H1 (cell line): ENCODE measurements around the gene NGEF. TPM values are rescaled to one million over a fixed set of nuclear protein-coding genes. Genes with fewer than 3 reads are reported as not detected.

Experiments
- CTCF ChIA-PET: fragments of 300-600 bp; sonication (Branson Sonifier 250); formaldehyde crosslinking; loops from one replicate; lab custom pipeline; 2021; ENCODE audit not compliant: partially characterized antibody; lab: Charles Lee
- POLR2A ChIA-PET: fragments of 300-600 bp; sonication (Branson Sonifier 250); formaldehyde crosslinking; loops from one replicate; lab custom pipeline; 2021; ENCODE audit warnings: inconsistent platforms; ENCODE audit not compliant: partially characterized antibody; lab: Charles Lee
- DNase-seq, 2 experiments: peaks; one replicate each; pipeline versions ENCODE4 v3.0.0 to v3.0.0-alpha.2; 2010 to 2022; ENCODE audit warnings: low spot score in 2 of 2, low read depth in 1 of 2, mixed read lengths in 1 of 2
- FAIRE-seq: peaks from 2 replicates; lab custom pipeline; 2011; peaks lifted over from hg19 to GRCh38; lab: Jason Lieb, UNC
- H2AFZ ChIP-seq: 2 replicates; pipeline ENCODE4 v1.8.1; 2012; ENCODE audit warnings: low read length, inconsistent platforms
- H2AK5ac ChIP-seq: 2 replicates; pipeline ENCODE4 v1.6.1; 2013; ENCODE audit warnings: low read depth, low read length
- H2BK120ac ChIP-seq: replicated peaks from 2 replicates; pipeline ENCODE3; 2013; ENCODE audit warnings: low read depth, low read length, inconsistent platforms
- H2BK12ac ChIP-seq: 2 replicates; pipeline ENCODE4 v1.6.1; 2013; ENCODE audit warnings: low read depth, low read length
- H2BK15ac ChIP-seq: 2 replicates; pipeline ENCODE4 v1.6.1; 2013; ENCODE audit warnings: low read length
- H2BK20ac ChIP-seq: 2 replicates; pipeline ENCODE4 v1.6.1; 2013; ENCODE audit warnings: low read length
- H2BK5ac ChIP-seq: 2 replicates; pipeline ENCODE4 v1.6.1; 2013; ENCODE audit warnings: low read depth, low read length
- H3K14ac ChIP-seq: 2 replicates; pipeline ENCODE4 v1.6.1; 2013; ENCODE audit warnings: inconsistent platforms; ENCODE audit not compliant: insufficient read length
- H3K18ac ChIP-seq: 2 replicates; pipeline ENCODE4 v1.6.1; 2013; ENCODE audit warnings: low read length; ENCODE audit errors: extremely low read depth
- H3K23ac ChIP-seq: 2 replicates; pipeline ENCODE4 v1.6.1; 2013; ENCODE audit warnings: inconsistent platforms; ENCODE audit not compliant: insufficient read length
- H3K23me2 ChIP-seq: 2 replicates; pipeline ENCODE4 v1.6.1; 2013; ENCODE audit warnings: low read depth, low read length
- H3K27ac ChIP-seq: 2 replicates; pipeline ENCODE4 v1.6.1; 2011; ENCODE audit warnings: low read depth, low read length, inconsistent platforms
- H3K27me3 ChIP-seq, 4 experiments: replicated peaks in 1 of 4; 1 replicate in 1 of 4; 2 replicates in 3 of 4; pipeline versions ENCODE4 v1.6.1 to v1.8.1; 2011 to 2013; ENCODE audit warnings: low read length in 3 of 4, mild to moderate bottlenecking in 3 of 4, inconsistent platforms in 2 of 4, mixed read lengths in 2 of 4, moderate library complexity in 1 of 4; ENCODE audit not compliant: control insufficient read depth in 3 of 4, insufficient read depth in 3 of 4; ENCODE audit errors: extremely low read depth in 1 of 4
- H3K36me3 ChIP-seq, 4 experiments: 2 replicates each; pipeline versions ENCODE4 v1.6.1 to v1.8.1; 2011 to 2013; ENCODE audit warnings: mild to moderate bottlenecking in 4 of 4, low read length in 3 of 4, moderate library complexity in 2 of 4, control low read depth in 1 of 4, inconsistent platforms in 1 of 4; ENCODE audit not compliant: insufficient read depth in 4 of 4, control insufficient read depth in 2 of 4
- H3K4ac ChIP-seq: replicated peaks from 2 replicates; pipeline ENCODE3; 2013; ENCODE audit warnings: low read length, low read depth, mixed read lengths, inconsistent platforms; ENCODE audit not compliant: insufficient read length
- H3K4me1 ChIP-seq, 4 experiments: replicated peaks in 1 of 4; 1 replicate in 1 of 4; 2 replicates in 3 of 4; pipeline versions ENCODE4 v1.6.1 to v1.8.1; 2011 to 2013; ENCODE audit warnings: low read length in 3 of 4, inconsistent platforms in 2 of 4, mixed read lengths in 1 of 4; ENCODE audit not compliant: insufficient read depth in 4 of 4, control insufficient read depth in 3 of 4
- H3K4me2 ChIP-seq, 2 experiments: 2 replicates each; pipeline versions ENCODE4 v1.6.1 to v1.8.1; 2011 to 2013; ENCODE audit warnings: low read depth in 2 of 2, low read length in 2 of 2, control low read depth in 1 of 2, inconsistent platforms in 1 of 2, mild to moderate bottlenecking in 1 of 2; ENCODE audit not compliant: insufficient read depth in 1 of 2
- H3K4me3 ChIP-seq, 4 experiments: fragments of 200-600, 300-600 bp in 1 of 4; sonication (generic), shearing (Covaris generic), sonication (Bioruptor Twin) in 1 of 4; 2 replicates each; pipeline versions ENCODE4 v1.5.1 to v1.8.1; 2011 to 2016; ENCODE audit warnings: low read length in 4 of 4, low read depth in 3 of 4, control low read depth in 2 of 4, inconsistent platforms in 2 of 4, mild to moderate bottlenecking in 2 of 4, mixed read lengths in 1 of 4, moderate library complexity in 1 of 4; ENCODE audit not compliant: insufficient read depth in 2 of 4; ENCODE audit errors: extremely low read depth in 1 of 4
- H3K56ac ChIP-seq: replicated peaks from 2 replicates; pipeline ENCODE3; 2013; ENCODE audit warnings: low read depth, mild to moderate bottlenecking, mixed read lengths, low read length, inconsistent platforms; ENCODE audit not compliant: insufficient read length
- H3K79me1 ChIP-seq: 2 replicates; pipeline ENCODE4 v1.6.1; 2013; ENCODE audit warnings: low read depth, low read length, control low read depth
- H3K79me2 ChIP-seq, 2 experiments: 2 replicates each; pipeline versions ENCODE4 v1.6.1 to v1.8.1; 2012 to 2013; ENCODE audit warnings: low read length in 2 of 2, mild to moderate bottlenecking in 2 of 2, inconsistent platforms in 1 of 2; ENCODE audit not compliant: insufficient read depth in 2 of 2, control insufficient read depth in 1 of 2
- H3K9ac ChIP-seq, 4 experiments: replicated peaks in 1 of 4; 1 replicate in 1 of 4; 2 replicates in 3 of 4; pipeline versions ENCODE4 v1.6.1 to v1.8.1; 2011 to 2013; ENCODE audit warnings: low read depth in 3 of 4, low read length in 3 of 4, control low read depth in 2 of 4, mild to moderate bottlenecking in 2 of 4, moderate library complexity in 2 of 4, inconsistent platforms in 1 of 4; ENCODE audit errors: extremely low read depth in 1 of 4
- H3K9me3 ChIP-seq, 2 experiments: 2 replicates each; pipeline versions ENCODE4 v1.6.1 to v1.8.1; 2012 to 2013; ENCODE audit warnings: mild to moderate bottlenecking in 2 of 2, moderate library complexity in 2 of 2, control low read depth in 1 of 2, inconsistent platforms in 1 of 2, low read depth in 1 of 2, low read length in 1 of 2, mixed read lengths in 1 of 2; ENCODE audit not compliant: insufficient read depth in 2 of 2
- H4K20me1 ChIP-seq, 2 experiments: replicated peaks in 1 of 2; 2 replicates each; pipeline versions ENCODE3 to v1.8.1; 2011 to 2013; ENCODE audit warnings: inconsistent platforms in 2 of 2, low read length in 2 of 2, mild to moderate bottlenecking in 1 of 2; ENCODE audit not compliant: insufficient read depth in 2 of 2, control insufficient read depth in 1 of 2
- H4K5ac ChIP-seq: 2 replicates; pipeline ENCODE4 v1.6.1; 2013; ENCODE audit warnings: low read length, low read depth, mixed read lengths, inconsistent platforms; ENCODE audit not compliant: insufficient read length
- H4K8ac ChIP-seq: 2 replicates; pipeline ENCODE4 v1.8.0; 2013; ENCODE audit warnings: mild to moderate bottlenecking, moderate library complexity, low read length, inconsistent platforms; ENCODE audit not compliant: insufficient read depth; ENCODE audit errors: extremely low read depth
- H4K91ac ChIP-seq: replicated peaks from 2 replicates; pipeline ENCODE3; 2013; ENCODE audit warnings: low read length, mixed read lengths, inconsistent platforms; ENCODE audit not compliant: insufficient read length
- CEBPB ChIP-seq: IDR thresholded peaks from 2 replicates; pipeline ENCODE4 v1.6.1; 2012; ENCODE audit warnings: low read depth, low read length
- CTBP2 ChIP-seq: IDR thresholded peaks from 2 replicates; pipeline ENCODE4 v1.7.0; 2011; ENCODE audit warnings: borderline replicate concordance, mild to moderate bottlenecking, moderate library complexity, mixed read lengths, low read length; ENCODE audit not compliant: insufficient read depth, insufficient read length
- EGR1 ChIP-seq: IDR thresholded peaks from 2 replicates; pipeline ENCODE4 v1.6.1; 2011; ENCODE audit warnings: low read depth, low read length, borderline replicate concordance
- FOSL1 ChIP-seq: IDR thresholded peaks from 2 replicates; pipeline ENCODE4 v1.6.1; 2011; ENCODE audit warnings: mild to moderate bottlenecking, low read depth, low read length, moderate library complexity; ENCODE audit not compliant: insufficient read depth
- KDM4A ChIP-seq: IDR thresholded peaks from one replicate; pipeline ENCODE4 v1.7.1; 2012; ENCODE audit warnings: low read depth, mild to moderate bottlenecking, moderate library complexity, low read length, inconsistent platforms; ENCODE audit not compliant: severe bottlenecking
- POLR2AphosphoS5 ChIP-seq: IDR thresholded peaks from 2 replicates; pipeline ENCODE4 v1.6.1; 2011; ENCODE audit warnings: low read depth, low read length
- SIN3A ChIP-seq, 2 experiments: IDR thresholded peaks in 1 of 2; conservative IDR thresholded peaks in 1 of 2; 2 replicates each; pipeline ENCODE4 v1.6.1; 2011 to 2012; ENCODE audit warnings: low read length in 2 of 2, improper control_type of control experiment in 1 of 2, low read depth in 1 of 2, mild to moderate bottlenecking in 1 of 2
- SIX5 ChIP-seq: IDR thresholded peaks from 2 replicates; pipeline ENCODE4 v1.6.1; 2011; ENCODE audit warnings: mild to moderate bottlenecking, low read depth, low read length
- TCF12 ChIP-seq: IDR thresholded peaks from 2 replicates; pipeline ENCODE4 v1.6.1; 2011; ENCODE audit warnings: low read depth, mild to moderate bottlenecking, low read length
- ZNF274 ChIP-seq: IDR thresholded peaks from 2 replicates; pipeline ENCODE4 v1.7.0; 2012; ENCODE audit warnings: low read length, borderline replicate concordance; ENCODE audit errors: extremely low read depth
- WGBS, 2 experiments: shearing (Covaris generic) in 1 of 2; methylation state at CpG; one replicate each; pipeline versions ENCODE4 v1.1.6 to v1.1.7; 2013 to 2015; ENCODE audit warnings: low lambda C conversion rate in 2 of 2, mixed read lengths in 2 of 2, inconsistent platforms in 1 of 2, low coverage in 1 of 2, missing lambda C conversion rate in 1 of 2; ENCODE audit not compliant: insufficient replicate concordance in 2 of 2, insufficient coverage in 1 of 2, insufficient read length in 1 of 2; ENCODE audit errors: extremely low coverage in 1 of 2, missing lambda C conversion rate in 1 of 2; 5-methylcytosine and 5-hydroxymethylcytosine counted together
- polyA plus RNA-seq, 7 experiments: library from polyadenylated mRNA; depleted of rRNA in 3 of 7; stranded (reverse) in 5 of 7; unstranded in 2 of 7; fragments of >200 nt in 5 of 7; fragments of 200-250 nt in 2 of 7; gene quantifications; 1 replicate in 5 of 7; 2 replicates in 1 of 7; 4 replicates in 1 of 7; pipeline versions ENCODE4 v1.2.1 to v1.2.3, GENCODE V29; 2011 to 2013; ENCODE audit warnings: missing spikeins in 2 of 7, mixed read lengths in 2 of 7
- total RNA-seq: library from RNA; stranded (reverse); fragmentation: NEBNext Ultra II Directional; extraction: Animal tissue kit (Norgen Biotek cat#: 25700); gene quantifications from 2 replicates; pipeline ENCODE4 v1.2.1, GENCODE V29; 2021
- TF ChIP-seq, protein P1 (sequence below), 3 experiments: IDR thresholded peaks; 1 replicate in 2 of 3; 2 replicates in 1 of 3; pipeline versions ENCODE4 v1.5.1 to v1.6.1; 2011; ENCODE audit warnings: low read length in 3 of 3, mild to moderate bottlenecking in 3 of 3, inconsistent platforms in 2 of 3, low read depth in 1 of 3, moderate library complexity in 1 of 3; ENCODE audit not compliant: insufficient read depth in 1 of 3; ENCODE audit errors: control extremely low read depth in 1 of 3

The NGEF gene
- total and polyA plus RNA-seq, 2 of the 8 experiments (the other 6 are each of a cell fraction or from before 2014, with no cell fraction given): 2.7 to 3.2 TPM

DNA sequence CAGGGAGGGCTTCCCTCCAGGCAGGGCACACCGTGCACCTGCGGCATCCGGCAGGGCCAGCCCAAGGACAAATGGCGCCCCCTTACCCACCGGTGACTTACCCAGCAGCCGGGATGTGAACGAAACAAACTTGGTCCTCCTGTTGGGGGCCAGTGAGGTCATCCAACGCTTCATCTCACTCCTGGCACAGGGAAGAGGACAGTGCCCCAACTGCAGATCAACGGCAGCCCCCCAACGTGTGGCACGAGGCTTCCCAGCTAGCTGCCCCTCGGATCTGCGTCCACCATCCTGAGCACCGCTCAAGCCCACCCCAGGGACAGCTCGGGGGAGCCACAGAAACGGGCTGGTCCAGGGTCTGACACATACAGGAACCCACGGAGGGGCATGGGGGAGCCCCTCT lies 131.0 kb downstream of the NGEF start:
- H3K23me2 ChIP-seq: peaks cover 2% of the 10 kb centered on the region; the same call in 1 of the 2 replicates
- peaks cover 0 to 9% (median 7%) of the 10 kb centered on the region in 4 experiments; a peak in 5 of 7 replicates for H3K27me3 ChIP-seq
- no peak overlapping the region for H2AK5ac ChIP-seq
- H2BK20ac ChIP-seq: no peak overlapping the region
- FAIRE-seq: no peak
- H3K4me2 ChIP-seq: no peak overlapping the region
- H3K9me3 ChIP-seq: no peaks in the 10 kb centered on the region
- no peak overlapping the region for H4K91ac ChIP-seq
- POLR2A ChIA-PET: interaction anchor here (1.0 to 1.1 kb wide), 2 partner anchors 15 to 22 kb away, joined by 3 read pairs; no protein-coding TSS in a partner anchor
- no peak overlapping the region for H3K18ac ChIP-seq
- whole genome bisulfite sequencing, 2 experiments: 95% methylated on average over 17 of the region's 17 CpGs; no CpG with 5 or more reads in 1 of the 2 experiments
- no peak overlapping the region for H3K4me3 ChIP-seq
- H3K4me1 ChIP-seq: peaks cover 0 to 2% (median 0%) of the 10 kb centered on the region in 4 experiments; a peak in 2 of 7 replicates
- H3K23ac ChIP-seq: no peak overlapping the region
- H3K9ac ChIP-seq: no peak overlapping the region
- no peak overlapping the region for H2BK15ac ChIP-seq
- H4K8ac ChIP-seq: no peak overlapping the region
- no peak for TF ChIP-seq KDM4A
- TF ChIP-seq SIX5: no peak
- TF ChIP-seq ZNF274: no peak
- TF ChIP-seq POLR2AphosphoS5: no peak
- TF ChIP-seq, protein P1, sequence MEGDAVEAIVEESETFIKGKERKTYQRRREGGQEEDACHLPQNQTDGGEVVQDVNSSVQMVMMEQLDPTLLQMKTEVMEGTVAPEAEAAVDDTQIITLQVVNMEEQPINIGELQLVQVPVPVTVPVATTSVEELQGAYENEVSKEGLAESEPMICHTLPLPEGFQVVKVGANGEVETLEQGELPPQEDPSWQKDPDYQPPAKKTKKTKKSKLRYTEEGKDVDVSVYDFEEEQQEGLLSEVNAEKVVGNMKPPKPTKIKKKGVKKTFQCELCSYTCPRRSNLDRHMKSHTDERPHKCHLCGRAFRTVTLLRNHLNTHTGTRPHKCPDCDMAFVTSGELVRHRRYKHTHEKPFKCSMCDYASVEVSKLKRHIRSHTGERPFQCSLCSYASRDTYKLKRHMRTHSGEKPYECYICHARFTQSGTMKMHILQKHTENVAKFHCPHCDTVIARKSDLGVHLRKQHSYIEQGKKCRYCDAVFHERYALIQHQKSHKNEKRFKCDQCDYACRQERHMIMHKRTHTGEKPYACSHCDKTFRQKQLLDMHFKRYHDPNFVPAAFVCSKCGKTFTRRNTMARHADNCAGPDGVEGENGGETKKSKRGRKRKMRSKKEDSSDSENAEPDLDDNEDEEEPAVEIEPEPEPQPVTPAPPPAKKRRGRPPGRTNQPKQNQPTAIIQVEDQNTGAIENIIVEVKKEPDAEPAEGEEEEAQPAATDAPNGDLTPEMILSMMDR (IDR thresholded peaks at IDR 0.05; ENCODE audit: control extremely low read depth in 1 of 3, insufficient read depth in 1 of 3, low read depth in 1 of 3, low read length in 3 of 3): no peak
- no peak for TF ChIP-seq CTBP2
- TF ChIP-seq SIN3A (conservative IDR thresholded peaks at IDR 0.05 in 1 of 2, IDR thresholded peaks at IDR 0.05 in 1 of 2; ENCODE audit: low read depth in 1 of 2, low read length in 2 of 2): no peak
- TF ChIP-seq EGR1: no peak
- TF ChIP-seq TCF12: no peak
- no peak for TF ChIP-seq CEBPB
- no peak for TF ChIP-seq FOSL1
- TF ChIP-seq, all 59 proteins: peak for 0
- no peak overlapping the region for H2BK12ac ChIP-seq
- no peak overlapping the region for H2BK120ac ChIP-seq
- H4K20me1 ChIP-seq: peaks cover 0 to 5% of the 10 kb centered on the region in 2 experiments
- H2BK5ac ChIP-seq: no peak overlapping the region
- DNase-seq: no peak
- CTCF ChIA-PET: interaction anchor here (0.6 to 3.7 kb wide), 9 partner anchors 8 to 420 kb away, joined by 3 to 12 read pairs (median 3); no protein-coding TSS in a partner anchor
- no peaks in the 10 kb centered on the region; a peak in 1 of 8 replicates for H3K36me3 ChIP-seq
- H2AFZ ChIP-seq: no peak overlapping the region
- no peaks in the 10 kb centered on the region for H3K79me2 ChIP-seq
- no peak overlapping the region for H3K14ac ChIP-seq
- no peaks in the 10 kb centered on the region for H3K79me1 ChIP-seq
- H4K5ac ChIP-seq: no peak overlapping the region
- H3K27ac ChIP-seq: no peak overlapping the region
- H3K4ac ChIP-seq: no peak overlapping the region
- H3K56ac ChIP-seq: no peak overlapping the region
